Heart right ventricle (tissue), 16 donors: Measurements from ENCODE around the gene PACS2. TPM values are rescaled to one million over a fixed set of nuclear protein-coding genes. Genes with fewer than 3 reads are reported as not detected.

ENCODE experiments used
- ATAC-seq, 8 donors: fragments of 200-7000 bp; cut with Tn5 transposase; one replicate each; pipeline ENCODE4 v1.9.1; 2020; ENCODE audit warnings: mild to moderate bottlenecking in 8 of 8, moderate library complexity in 8 of 8, moderate number of reproducible peaks in 1 of 8
- DNase-seq, 2 donors: peaks; one replicate each; pipeline ENCODE4 v3.0.0-alpha.2; 2020
- H3K27ac ChIP-seq, 10 donors: fragments of 200-600 bp; sonication (generic) in 2 of 10; one replicate each; pipeline versions ENCODE4 v1.5.0 to v1.8.0; 2020 to 2022; ENCODE audit warnings: mild to moderate bottlenecking in 3 of 10
- H3K27me3 ChIP-seq, 7 donors: fragments of 200-600 bp; one replicate each; pipeline ENCODE4 v1.8.0; 2021 to 2022; ENCODE audit warnings: mild to moderate bottlenecking in 2 of 7
- H3K36me3 ChIP-seq, 9 donors: fragments of 200-600 bp; sonication (generic) in 1 of 9; one replicate each; pipeline versions ENCODE4 v1.5.0 to v1.8.0; 2020 to 2022; ENCODE audit warnings: mild to moderate bottlenecking in 2 of 9
- H3K4me1 ChIP-seq, 9 donors: fragments of 200-600 bp; sonication (generic) in 1 of 9; one replicate each; pipeline versions ENCODE4 v1.5.0 to v1.8.0; 2020 to 2022; ENCODE audit warnings: mild to moderate bottlenecking in 4 of 9
- H3K4me3 ChIP-seq, 10 donors: fragments of 200-600 bp; sonication (generic) in 2 of 10; one replicate each; pipeline versions ENCODE4 v1.5.0 to v1.8.0; 2020 to 2022; ENCODE audit warnings: mild to moderate bottlenecking in 7 of 10, moderate library complexity in 2 of 10
- H3K9me3 ChIP-seq, 11 donors: fragments of 200-600 bp in 10 of 11; sonication (generic) in 2 of 11; one replicate each; pipeline versions ENCODE4 v1.5.0 to v1.8.0; 2013 to 2022; ENCODE audit warnings: mild to moderate bottlenecking in 2 of 11, control low read depth in 1 of 11, moderate library complexity in 1 of 11
- WGBS, 2 donors: extraction: QIAGEN DNeasy Blood & Tissue Kit; methylation state at CpG; one replicate each; pipeline ENCODE4 v1.1.7; 2013; ENCODE audit warnings: inconsistent platforms in 1 of 2; 5-methylcytosine and 5-hydroxymethylcytosine counted together
- intact Hi-C, 10 donors: fragments of 100-400 bp; cut with DNase I; formaldehyde crosslinking; loops; one replicate each; pipeline versions ENCODE4 v1.11.1 to v1.14.2; 2022
- polyA plus RNA-seq, 2 donors: library from polyadenylated mRNA; stranded (reverse); fragments of 200-250 nt; gene quantifications; one replicate each; pipeline ENCODE4 v1.2.3, GENCODE V29; 2013
- total RNA-seq, 10 donors: library from RNA; stranded (reverse); fragmentation: NEBNext Ultra II Directional in 3 of 10; extraction: Animal tissue kit (Norgen Biotek cat#: 25700) in 3 of 10; gene quantifications; one replicate each; pipeline versions ENCODE4 v1.2.1 to v1.2.4, GENCODE V29; 2021 to 2023
- TF ChIP-seq, protein P1 (sequence below), 9 donors: fragments of 200-600 bp; sonication (generic) in 2 of 9; IDR thresholded peaks; one replicate each; pipeline versions ENCODE4 v1.5.0 to v1.8.0; 2021 to 2022; ENCODE audit warnings: antibody characterized with exemption in 9 of 9, mild to moderate bottlenecking in 5 of 9, moderate library complexity in 1 of 9
- donor health status: Arrhythmogenic right ventricular cardiomyopathy.
- donor health status: ischemic (EF 13 %, LVEDD 7.1; RV severe dilation, severe dysfunction).
- donor health status: healthy with polysubstance abuse.
- donor health status: DM: no; HTN: yes; CAD: no.
- donor health status: DM: no; HTN: no; CAD: no.
- donor health status: ischemic (EF 25% LVEDD 6.9; RV normal size, moderate dysfunction).
- donor health status: ischemic (EF 25% LVEDD 5.7; RV mildly dilated, moderate dysfunction).
- donor health status: healthy.
- donor health status: DM: yes; HTN: yes; CAD: no.
- donor health status: Ischemic cardiomyopathy.
- donor health status: ischemic (EF 35%, LVEDD 5.7; RV mildly dilated, moderate dysfunction).
- donor health status: nonischemic (EF 11% LVEDD 7.7; RV severe dilation, severe dysfunction).
- donor health status: DM: yes; HTN: yes; CAD: no.
- donor health status: PGD.
- donor health status: ischemic (EF 29% LVEDD 5.4; RV normal size, mild dysfunction).
- donor health status: nonischemic (EF 23%, LVEDD 6.1; RV moderate dilation, normal function).

PACS2 gene
- total and polyA plus RNA-seq, 12 donors, result 41.8 to 123 (median 54.6) TPM

DNA sequence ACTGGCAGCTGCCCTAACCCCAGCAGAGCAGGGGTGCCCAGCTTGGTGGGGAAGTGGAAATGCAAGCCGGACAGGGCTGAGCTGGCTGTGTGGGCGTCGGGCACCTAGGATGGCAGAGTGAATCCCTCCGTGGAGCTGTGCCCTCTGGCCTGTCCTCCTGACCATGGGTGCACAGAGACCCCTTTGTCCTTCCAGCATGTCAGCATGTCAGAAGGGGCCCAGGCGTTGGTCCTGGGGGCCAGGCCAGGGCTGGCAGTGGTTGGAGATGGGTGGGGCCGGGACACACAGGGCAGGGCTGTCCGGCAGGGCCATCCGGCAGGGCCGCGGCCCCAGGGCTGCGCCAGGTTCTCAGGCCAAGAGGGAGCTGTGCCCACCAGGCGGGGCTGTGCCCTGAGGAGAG is 75.0 kb downstream of the PACS2 start:
- ATAC-seq, result peak in 4 of 8 donors; percentile 15 to 39 (median 32)
- TF ChIP-seq, protein P1, sequence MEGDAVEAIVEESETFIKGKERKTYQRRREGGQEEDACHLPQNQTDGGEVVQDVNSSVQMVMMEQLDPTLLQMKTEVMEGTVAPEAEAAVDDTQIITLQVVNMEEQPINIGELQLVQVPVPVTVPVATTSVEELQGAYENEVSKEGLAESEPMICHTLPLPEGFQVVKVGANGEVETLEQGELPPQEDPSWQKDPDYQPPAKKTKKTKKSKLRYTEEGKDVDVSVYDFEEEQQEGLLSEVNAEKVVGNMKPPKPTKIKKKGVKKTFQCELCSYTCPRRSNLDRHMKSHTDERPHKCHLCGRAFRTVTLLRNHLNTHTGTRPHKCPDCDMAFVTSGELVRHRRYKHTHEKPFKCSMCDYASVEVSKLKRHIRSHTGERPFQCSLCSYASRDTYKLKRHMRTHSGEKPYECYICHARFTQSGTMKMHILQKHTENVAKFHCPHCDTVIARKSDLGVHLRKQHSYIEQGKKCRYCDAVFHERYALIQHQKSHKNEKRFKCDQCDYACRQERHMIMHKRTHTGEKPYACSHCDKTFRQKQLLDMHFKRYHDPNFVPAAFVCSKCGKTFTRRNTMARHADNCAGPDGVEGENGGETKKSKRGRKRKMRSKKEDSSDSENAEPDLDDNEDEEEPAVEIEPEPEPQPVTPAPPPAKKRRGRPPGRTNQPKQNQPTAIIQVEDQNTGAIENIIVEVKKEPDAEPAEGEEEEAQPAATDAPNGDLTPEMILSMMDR (IDR thresholded peaks at IDR 0.05), result no peak
- intact Hi-C loops, result no loop called here
- 77 to 83% methylated on average over 12 of the region's 12 CpGs for WGBS, 2 donors
- Histone ChIP-seq H3K27ac (peak overlapping the region in 5 of 10 donors; percentile 17 to 83 (median 56)), H3K36me3 (peaks cover 0 to 73% (median 10%) of the 10 kb centered on the region in 9 donors), H3K27me3 (no peaks in the 10 kb centered on the region), H3K9me3 (no peaks in the 10 kb centered on the region), H3K4me3 (no peak overlapping the region), H3K4me1 (peaks cover 0 to 55% (median 0%) of the 10 kb centered on the region in 9 donors)
- DNase-seq, result peak in 1 of 2 donors; percentile 20

DNA sequence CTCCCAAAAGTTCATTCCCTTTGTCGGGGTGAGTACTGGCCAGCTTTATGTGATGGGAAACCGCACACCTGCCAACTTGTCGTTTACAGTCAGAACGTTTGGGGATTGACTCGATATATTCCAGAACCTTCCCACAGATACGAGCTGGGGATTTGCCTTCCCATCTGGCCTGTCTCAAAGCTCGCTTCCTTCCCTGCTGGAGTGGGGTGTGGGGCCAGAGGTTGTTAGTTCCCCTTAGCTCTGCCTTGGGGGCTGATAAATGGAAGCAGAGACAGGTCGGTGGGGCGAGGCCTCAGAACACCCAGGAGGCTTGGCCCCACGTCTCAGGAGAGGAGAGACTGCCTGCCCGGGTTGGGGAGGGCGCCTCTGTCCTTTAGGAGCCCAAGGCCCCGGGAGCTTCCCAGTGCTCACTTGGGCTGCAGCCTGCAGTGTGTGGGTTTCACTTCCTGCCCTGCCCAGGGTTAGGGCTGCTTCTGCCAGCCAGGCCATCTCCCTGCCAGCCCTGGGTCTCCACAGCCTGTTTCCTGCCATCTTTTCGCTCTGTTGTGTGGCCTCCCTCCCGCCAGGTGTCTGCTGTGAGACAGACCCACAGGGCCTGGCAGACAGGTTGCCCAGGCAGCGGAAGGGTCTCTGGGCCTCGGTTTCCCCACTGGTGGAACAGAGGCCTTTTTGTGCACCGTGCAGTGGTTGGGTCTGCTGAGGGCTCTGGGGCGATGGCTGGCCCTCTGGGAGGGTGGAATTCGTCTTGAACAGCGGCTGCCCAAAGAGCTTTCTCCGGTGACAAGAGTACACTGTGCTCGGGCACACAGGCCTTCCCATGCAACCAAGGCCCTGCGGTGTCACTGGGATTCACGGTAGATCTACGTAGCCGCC is 75.7 kb downstream of the PACS2 start:
- DNase-seq (peak in 1 of 2 donors; percentile 40), ATAC-seq (peak in 6 of 8 donors; percentile 8 to 44 (median 22))
- intact Hi-C loops, result loop anchor here in 1 of 10 donors (10.0 kb wide), 1 partner anchor 95 kb away; the partner anchor contains the start of gene CRIP1
- H3K36me3 ChIP-seq, result peaks cover 0 to 73% (median 3%) of the 10 kb centered on the region in 9 donors
- 80 to 83% methylated on average over 27 of the region's 27 CpGs for WGBS, 2 donors
- H3K4me3 ChIP-seq, result no peak overlapping the region
- peak overlapping the region in 5 of 10 donors; percentile 17 to 83 (median 56) for H3K27ac ChIP-seq
- no peaks in the 10 kb centered on the region for H3K9me3 ChIP-seq
- TF ChIP-seq, protein P1 (IDR thresholded peaks at IDR 0.05), result no peak
- H3K4me1 ChIP-seq, result peaks cover 0 to 58% (median 0%) of the 10 kb centered on the region in 9 donors
- H3K27me3 ChIP-seq, result no peaks in the 10 kb centered on the region

DNA sequence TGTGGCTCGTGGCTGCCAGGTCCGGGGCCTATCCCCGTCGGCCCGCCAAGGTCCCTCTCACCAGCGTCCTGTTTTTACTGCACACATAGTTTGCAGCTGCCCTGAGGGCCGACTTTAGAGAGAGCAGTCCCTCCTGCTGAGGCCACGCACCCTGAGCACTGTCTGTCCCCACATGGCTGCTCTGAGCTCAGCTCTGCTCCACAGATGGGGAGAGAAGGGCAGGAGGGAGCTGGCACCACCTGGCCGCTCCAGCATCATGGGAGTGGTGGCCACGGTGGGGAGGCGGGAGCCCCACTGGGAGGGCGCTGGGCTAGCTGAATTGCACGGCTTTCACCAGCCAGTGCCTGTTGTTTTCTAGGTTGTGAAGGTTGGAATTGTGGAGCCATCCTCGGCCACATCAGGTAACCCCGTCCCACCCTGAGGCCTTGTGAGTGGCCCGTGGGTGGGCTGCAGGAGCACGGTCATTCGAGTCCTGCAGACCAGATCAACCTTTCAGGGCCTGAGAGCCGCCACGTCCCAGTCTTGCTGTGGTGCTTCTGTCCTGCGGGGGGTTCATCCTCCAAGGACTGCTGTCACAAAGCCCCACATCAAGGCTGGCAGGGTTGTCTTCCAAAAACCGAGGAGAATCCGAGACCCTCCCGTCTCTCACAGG is 76.4 kb downstream of the PACS2 start:
- no peak for DNase-seq
- intact Hi-C loops, result loop anchor here in 1 of 10 donors (10.0 kb wide), 1 partner anchor 94 kb away; the partner anchor contains the start of gene CRIP1
- Histone ChIP-seq H3K27me3 (no peaks in the 10 kb centered on the region), H3K36me3 (peaks cover 0 to 68% (median 0%) of the 10 kb centered on the region in 9 donors), H3K4me3 (no peak overlapping the region), H3K27ac (peak overlapping the region in 3 of 10 donors; percentile 15 to 83 (median 56)), H3K4me1 (peaks cover 0 to 58% (median 0%) of the 10 kb centered on the region in 9 donors), H3K9me3 (no peaks in the 10 kb centered on the region)
- TF ChIP-seq, protein P1 (IDR thresholded peaks at IDR 0.05), result no peak
- 91 to 92% methylated on average over 24 of the region's 24 CpGs for WGBS, 2 donors
- no peak for ATAC-seq

DNA sequence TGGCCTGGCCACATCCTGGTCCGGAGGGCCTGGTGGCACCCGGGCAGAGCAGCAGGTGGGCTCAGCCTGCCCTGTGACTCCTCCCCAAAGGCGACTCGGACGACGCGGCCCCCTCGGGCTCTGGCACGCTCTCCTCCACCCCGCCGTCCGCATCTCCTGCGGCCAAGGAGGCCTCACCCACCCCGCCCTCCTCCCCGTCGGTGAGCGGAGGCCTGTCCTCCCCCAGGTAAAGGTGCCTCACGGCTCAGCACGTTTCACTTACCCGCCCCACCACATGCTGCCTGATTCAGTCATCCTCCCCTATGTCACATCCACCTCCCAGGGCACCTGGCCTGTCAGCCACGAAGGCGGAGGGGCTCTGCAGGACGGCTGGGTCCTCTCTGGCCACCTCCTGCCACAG is 77.0 kb downstream of the PACS2 start:
- H3K4me1 ChIP-seq, result peaks cover 0 to 61% (median 0%) of the 10 kb centered on the region in 9 donors
- no peaks in the 10 kb centered on the region for H3K9me3 ChIP-seq
- DNase-seq (peak in 1 of 2 donors; percentile 16), ATAC-seq (no peak)
- H3K27me3 ChIP-seq, result no peaks in the 10 kb centered on the region
- H3K4me3 ChIP-seq, result no peak overlapping the region
- H3K27ac ChIP-seq, result no peak overlapping the region
- whole genome bisulfite sequencing, 2 donors, result 92 to 93% methylated on average over 23 of the region's 23 CpGs
- intact Hi-C loops, result loop anchor here in 1 of 10 donors (10.0 kb wide), 1 partner anchor 93 kb away; the partner anchor contains the start of gene CRIP1
- H3K36me3 ChIP-seq, result peaks cover 0 to 63% (median 0%) of the 10 kb centered on the region in 9 donors
- TF ChIP-seq, protein P1 (IDR thresholded peaks at IDR 0.05), result no peak
